GM10847 (cell line): ENCODE data around the gene SUSD3.

Experiments
- POLR2A ChIP-seq: IDR thresholded peaks from 2 replicates; pipeline ENCODE4 v1.6.1; 2011; ENCODE audit not compliant: insufficient read length; ENCODE audit errors: extremely low read depth

The SUSD3 gene

GRCh38 chr9:93090091-93090655 lies 31.7 kb downstream of the SUSD3 start:
- no peak for TF ChIP-seq POLR2A

DNA sequence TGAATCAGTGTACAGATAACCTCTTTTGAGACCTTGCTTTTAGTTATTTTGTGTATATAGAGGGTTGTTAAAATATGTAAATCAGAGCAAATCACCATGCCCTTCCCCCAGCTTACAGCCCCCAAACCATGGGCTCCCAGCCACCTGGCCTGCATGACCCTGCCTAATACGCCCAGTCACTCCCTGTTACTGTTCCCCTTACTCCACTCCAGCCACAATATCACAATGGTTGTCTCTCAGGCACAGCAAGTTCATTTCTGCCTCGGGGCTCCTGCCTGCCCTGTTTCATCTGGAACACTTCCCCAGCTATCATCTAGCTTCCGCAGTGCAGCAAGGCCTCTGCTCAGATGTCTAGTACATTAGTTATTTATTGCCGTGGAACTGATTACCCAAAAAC lies 32.6 kb downstream of the SUSD3 start:
- TF ChIP-seq POLR2A = no peak

GRCh38 chr9:93091453-93092081 lies 33.1 kb downstream of the SUSD3 start:
- no peak for TF ChIP-seq POLR2A

- TF ChIP-seq POLR2A = no peak
These were observed 33.9 kb downstream of the SUSD3 start for GRCh38 chr9:93092251-93092991.

DNA sequence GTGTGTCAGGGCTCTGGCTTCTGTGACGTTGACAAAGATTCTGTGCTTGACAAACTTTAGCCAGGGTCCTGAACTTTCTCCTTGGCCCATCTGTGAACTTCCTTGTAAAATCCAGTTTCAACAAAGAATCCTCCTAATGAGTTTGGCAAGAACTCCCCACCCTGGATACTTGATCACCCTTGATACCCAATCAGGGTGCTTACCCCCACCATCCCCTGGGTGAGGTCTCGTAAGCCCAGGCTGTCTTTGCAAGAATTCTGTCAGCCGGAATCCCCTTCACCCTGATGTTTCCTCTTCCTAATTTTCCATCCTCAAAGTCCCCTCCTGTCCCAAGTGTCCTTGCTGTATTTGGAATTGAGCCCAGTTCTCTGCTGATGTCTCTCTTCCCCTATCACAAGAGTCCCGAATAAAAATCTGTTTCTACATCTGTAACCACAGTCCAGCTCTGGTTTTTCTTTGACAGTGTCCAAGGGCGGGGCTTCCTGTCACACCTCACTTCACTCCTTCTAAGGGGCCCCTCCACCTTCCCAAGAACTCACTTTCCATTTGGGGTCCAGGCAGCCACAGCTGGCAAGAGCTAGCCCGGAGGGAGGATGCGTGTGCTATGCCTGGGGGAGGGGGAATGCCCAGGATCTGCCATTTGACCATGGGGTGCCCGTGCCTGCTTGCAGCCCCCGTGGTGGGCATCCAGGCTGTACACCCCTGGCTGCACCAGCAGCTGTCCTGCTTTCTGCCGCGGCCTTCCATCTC lies 34.8 kb downstream of the SUSD3 start:
- no peak for TF ChIP-seq POLR2A

DNA sequence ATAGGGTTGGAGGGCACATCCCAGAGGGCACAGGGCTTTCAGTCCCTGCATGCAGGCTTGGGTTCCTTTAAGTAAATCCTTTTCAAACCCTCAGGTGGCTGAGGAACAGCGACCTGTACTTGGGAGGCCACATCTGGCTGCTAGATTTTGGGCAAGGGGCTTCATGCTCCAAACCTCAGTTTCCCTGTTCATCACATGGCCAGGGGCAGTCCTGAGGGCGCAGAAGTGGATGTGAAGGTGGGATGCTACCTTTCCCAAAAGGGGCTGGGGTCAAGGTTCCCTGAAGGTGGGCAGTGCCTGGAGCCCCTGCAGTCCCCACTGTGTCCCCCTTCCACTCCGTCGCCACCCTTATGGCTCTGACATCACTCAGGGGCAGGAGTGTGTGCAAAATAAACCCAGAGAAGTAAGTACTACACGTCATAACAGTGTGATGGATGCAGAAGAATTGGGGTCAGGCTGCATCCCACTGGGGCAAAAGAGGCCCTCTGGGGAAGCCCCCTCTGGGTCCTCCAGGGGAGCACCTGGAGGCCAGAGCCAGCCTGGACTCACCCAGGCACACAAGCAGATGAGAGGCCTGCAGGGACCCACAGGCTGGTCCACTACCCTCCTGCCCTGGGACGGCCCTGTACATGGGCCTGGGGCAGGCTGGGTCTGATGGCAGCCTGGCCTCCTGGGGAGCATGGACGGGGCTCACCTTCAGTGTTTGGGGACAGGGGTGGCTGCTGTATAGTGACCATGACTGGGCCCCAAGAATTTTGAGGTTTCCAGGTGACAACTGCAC lies 35.6 kb downstream of the SUSD3 start:
- no peak for TF ChIP-seq POLR2A

DNA sequence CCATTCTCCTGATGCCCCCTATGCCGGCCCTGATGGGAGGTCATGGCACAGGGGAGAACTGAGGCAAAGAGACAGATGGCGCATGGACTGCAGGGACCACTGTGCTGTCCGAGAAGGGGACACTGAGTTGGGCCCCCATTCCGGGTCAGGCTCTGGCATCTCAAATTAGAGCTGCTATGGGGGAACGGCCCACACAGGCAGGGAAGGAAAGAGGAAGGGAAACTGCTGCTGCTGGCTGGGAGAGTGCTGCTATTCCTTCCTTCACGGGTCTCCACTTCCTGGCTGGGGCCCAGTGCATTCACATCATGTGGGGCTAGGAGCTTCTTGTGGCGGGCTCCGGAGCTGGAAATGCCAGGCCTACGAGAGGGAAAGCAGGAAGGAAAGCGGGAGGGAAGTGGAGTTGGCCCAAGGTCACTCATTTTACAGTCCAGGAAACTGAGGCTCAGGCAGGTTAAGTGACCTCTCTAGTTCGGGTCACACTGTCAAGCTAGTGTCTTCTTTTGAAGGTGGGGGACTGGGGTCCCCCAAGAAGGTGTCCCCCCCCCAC lies 36.2 kb downstream of the SUSD3 start:
- TF ChIP-seq POLR2A = no peak

GRCh38 chr9:93095205-93096130 lies 37.0 kb downstream of the SUSD3 start:
- peak; percentile 68 for TF ChIP-seq POLR2A

DNA sequence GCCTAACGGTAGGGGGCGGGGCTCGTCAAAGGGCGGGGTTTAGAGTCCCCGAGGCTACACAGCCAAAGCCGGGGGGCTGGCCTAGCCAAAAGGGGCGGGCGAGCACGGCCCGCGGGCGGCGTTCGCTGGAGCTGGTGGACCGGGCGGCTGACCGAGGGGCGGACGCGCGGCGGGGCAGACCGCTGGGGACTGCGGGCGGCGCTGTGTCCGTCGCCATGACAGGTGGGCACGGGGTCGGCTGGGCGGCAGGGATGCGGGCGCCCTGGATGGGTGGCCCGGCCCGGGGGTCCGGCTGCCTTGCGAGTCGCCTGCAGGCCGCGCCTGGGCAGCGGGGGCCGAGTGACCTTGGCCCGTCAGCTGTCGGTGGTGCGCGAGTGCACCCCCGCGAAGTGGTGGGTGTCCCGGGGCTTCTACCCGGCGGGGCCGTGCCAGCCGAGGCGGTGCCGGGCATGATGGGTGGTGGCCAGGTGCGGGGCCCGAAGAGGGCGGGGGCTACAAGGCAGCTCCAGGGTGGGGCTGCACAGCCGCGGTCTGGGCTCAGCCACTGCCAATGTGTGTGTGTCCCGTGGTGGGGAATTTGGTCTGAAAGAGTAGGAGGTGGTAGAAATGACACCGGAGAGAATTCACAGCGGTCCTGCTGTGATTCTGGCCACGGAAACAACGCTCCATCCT lies 37.8 kb downstream of the SUSD3 start, which contains the start of gene CARD19:
CARD19 (plus strand) TSS at position 87 of the 672 bp plus-strand sequence; CDS start at position 216, 129 bp downstream.
- TF ChIP-seq POLR2A = peak; percentile 59

- TF ChIP-seq POLR2A = no peak
These were observed 38.4 kb downstream of the SUSD3 start for GRCh38 chr9:93096811-93097382.

GRCh38 chr9:93097511-93098201 lies 39.2 kb downstream of the SUSD3 start:
- TF ChIP-seq POLR2A = no peak

DNA sequence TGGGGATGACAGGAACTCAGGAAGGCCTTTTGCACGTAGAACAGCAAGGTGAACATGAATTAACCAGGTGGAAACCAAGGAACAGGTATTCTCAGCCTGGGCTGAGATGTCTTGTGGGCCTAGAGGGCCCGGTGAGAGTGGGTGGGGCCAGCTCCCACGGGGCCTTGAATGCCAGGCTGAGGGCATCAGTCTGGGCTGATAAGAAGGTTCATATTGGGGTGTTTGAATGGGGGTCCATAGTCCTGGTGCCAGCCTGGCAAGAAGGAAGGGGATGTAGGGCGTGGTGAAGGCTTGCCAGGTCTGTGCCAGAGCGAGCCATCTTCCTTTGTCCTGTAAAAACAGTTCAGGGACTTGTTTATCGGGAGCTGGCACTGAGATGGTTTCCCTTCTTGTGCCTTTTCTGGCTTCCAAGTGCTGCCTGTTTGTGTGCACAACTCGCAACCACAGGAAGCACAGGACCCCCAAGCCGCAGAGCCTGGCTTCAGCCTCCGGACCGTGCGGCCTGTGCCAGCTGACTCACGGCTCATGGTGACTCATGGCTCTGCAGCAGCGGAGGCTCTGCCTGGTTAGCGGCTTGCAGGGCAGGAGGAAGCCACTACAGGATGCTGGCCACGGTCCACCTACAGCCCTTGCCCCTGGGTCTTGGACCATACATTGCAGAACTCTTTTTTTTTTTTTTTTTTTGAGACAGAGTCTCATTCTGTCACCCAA lies 39.9 kb downstream of the SUSD3 start:
- TF ChIP-seq POLR2A = no peak
